ACC112 (cell line): ENCODE results near the gene ZBTB44.
"Not testable (repeated sequence)": the region's sequence is repeated elsewhere in the genome, so short reads cannot be mapped to it uniquely, and the experiment has no call there.

Experiments
- H2AFZ ChIP-seq: fragments of 200-600 bp; sonication (generic); one replicate; pipeline ENCODE4 v1.6.0; 2017; ENCODE audit warnings: antibody characterized with exemption, low read length; ENCODE audit not compliant: unreplicated experiment
- H3K27ac ChIP-seq: fragments of 200-600 bp; sonication (generic); 2 replicates; pipeline ENCODE4 v1.5.1; 2014; ENCODE audit warnings: low read depth, mild to moderate bottlenecking, antibody characterized with exemption, low read length, moderate library complexity
- H3K27me3 ChIP-seq: fragments of 200-600 bp; sonication (generic); 2 replicates; pipeline ENCODE4 v1.6.1; 2014; ENCODE audit warnings: mild to moderate bottlenecking, antibody characterized with exemption, low read length, moderate library complexity, mixed read lengths; ENCODE audit not compliant: insufficient read depth
- H3K36me3 ChIP-seq: fragments of 200-600 bp; sonication (generic); 2 replicates; pipeline ENCODE4 v1.6.1; 2016; ENCODE audit warnings: mild to moderate bottlenecking, antibody characterized with exemption, low read length, moderate library complexity, mixed read lengths; ENCODE audit not compliant: insufficient read depth
- H3K4me1 ChIP-seq: fragments of 200-600 bp; sonication (generic); one replicate; pipeline ENCODE4 v1.6.1; 2016; ENCODE audit warnings: low read length, mixed read lengths; ENCODE audit not compliant: insufficient read depth, unreplicated experiment, control insufficient read depth
- H3K4me3 ChIP-seq: fragments of 200-600 bp; sonication (generic); 2 replicates; pipeline ENCODE4 v1.5.1; 2014; ENCODE audit warnings: mild to moderate bottlenecking, low read depth, low read length
- H3K79me2 ChIP-seq: fragments of 200-600 bp; sonication (generic); one replicate; pipeline ENCODE4 v1.6.0; 2016; ENCODE audit warnings: low read length; ENCODE audit not compliant: control insufficient read depth, unreplicated experiment, insufficient read depth

Gene ZBTB44

DNA sequence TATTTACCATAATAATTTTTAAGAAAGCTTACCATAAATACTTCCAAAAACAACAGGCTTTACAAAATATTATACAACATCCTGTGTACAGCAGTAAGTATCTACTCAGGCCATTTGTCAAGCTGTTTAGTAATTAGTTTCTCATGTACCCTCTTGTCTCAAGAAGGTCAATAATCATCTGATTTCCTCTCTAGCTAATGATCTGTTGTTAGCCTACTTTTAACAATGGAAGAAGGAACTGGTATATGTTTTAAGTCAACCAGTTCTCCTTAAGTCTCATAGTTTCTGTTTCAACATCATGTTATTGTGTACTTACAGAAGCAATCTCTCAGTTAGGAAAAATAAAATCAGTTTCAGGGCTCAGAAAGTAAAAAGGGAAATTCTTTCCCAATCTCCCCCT is 81.2 kb downstream of the ZBTB44 start:
- H3K4me3 ChIP-seq, H3K27me3 ChIP-seq, H3K27ac ChIP-seq, H3K36me3 ChIP-seq, H2AFZ ChIP-seq, H3K79me2 ChIP-seq, H3K4me1 ChIP-seq: not testable (repeated sequence)

DNA sequence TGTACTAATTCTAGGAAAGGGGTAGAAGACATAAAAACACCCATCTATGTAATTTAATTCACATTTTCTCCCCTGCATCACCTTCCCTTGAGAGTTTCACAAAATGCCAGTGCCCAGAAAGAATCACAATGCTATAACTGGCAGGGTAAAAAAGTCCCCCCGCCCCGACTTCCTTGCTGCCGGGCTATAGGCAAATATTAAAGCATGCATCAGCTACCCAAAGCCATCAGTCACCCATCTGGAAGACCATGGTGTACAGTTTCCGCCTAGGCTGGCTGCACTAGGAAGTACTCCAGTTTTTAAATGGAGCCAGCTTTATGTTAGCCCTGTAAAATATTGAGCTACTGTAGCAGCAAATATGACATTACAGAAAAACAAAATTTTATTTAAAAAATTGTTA is 87.3 kb downstream of the ZBTB44 start:
- no peak overlapping the region for H3K4me3 ChIP-seq
- no peak overlapping the region for H3K27ac ChIP-seq
- H3K79me2 ChIP-seq, result no peaks in the 10 kb centered on the region
- H3K4me1 ChIP-seq, result no peaks in the 10 kb centered on the region
- no peaks in the 10 kb centered on the region for H3K27me3 ChIP-seq
- H3K36me3 ChIP-seq, result no peaks in the 10 kb centered on the region
- no peak overlapping the region for H2AFZ ChIP-seq

DNA sequence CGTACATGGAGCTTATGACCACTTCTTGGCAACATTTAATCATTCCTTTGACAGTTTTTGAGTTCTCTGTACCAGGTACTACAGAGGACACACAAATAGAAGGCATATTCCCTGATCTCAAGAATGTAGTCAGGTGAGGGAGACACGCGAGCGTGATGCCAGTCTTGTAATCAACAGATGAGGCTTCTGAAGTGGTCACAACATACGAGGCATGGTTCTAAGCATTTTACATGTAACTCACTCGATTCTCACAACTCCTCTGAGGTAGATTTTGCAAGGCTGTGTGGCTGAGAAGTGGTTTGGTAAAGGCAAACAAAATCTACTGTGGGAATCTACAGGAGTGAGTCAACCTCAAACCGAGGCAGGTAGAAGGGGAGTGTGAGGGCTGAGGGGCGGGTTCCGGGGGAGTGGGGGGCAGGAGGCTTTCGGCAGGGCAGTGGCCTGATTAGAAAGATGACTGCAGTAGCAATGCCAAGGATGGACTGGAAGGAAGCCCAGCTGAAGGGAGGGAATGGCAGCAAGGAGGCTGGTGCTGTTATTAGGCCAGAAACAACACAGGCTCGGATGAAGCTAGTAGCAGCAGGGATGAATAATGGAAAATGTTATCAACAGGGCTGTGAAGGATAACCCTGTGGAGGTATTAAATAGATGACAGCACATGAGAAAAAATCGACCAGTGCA is 91.3 kb downstream of the ZBTB44 start:
- no peaks in the 10 kb centered on the region for H3K4me1 ChIP-seq
- no peaks in the 10 kb centered on the region for H3K36me3 ChIP-seq
- no peaks in the 10 kb centered on the region for H3K79me2 ChIP-seq
- H3K27ac ChIP-seq, result no peak overlapping the region
- H2AFZ ChIP-seq, result no peak overlapping the region
- H3K27me3 ChIP-seq, result no peaks in the 10 kb centered on the region
- no peak overlapping the region for H3K4me3 ChIP-seq

DNA sequence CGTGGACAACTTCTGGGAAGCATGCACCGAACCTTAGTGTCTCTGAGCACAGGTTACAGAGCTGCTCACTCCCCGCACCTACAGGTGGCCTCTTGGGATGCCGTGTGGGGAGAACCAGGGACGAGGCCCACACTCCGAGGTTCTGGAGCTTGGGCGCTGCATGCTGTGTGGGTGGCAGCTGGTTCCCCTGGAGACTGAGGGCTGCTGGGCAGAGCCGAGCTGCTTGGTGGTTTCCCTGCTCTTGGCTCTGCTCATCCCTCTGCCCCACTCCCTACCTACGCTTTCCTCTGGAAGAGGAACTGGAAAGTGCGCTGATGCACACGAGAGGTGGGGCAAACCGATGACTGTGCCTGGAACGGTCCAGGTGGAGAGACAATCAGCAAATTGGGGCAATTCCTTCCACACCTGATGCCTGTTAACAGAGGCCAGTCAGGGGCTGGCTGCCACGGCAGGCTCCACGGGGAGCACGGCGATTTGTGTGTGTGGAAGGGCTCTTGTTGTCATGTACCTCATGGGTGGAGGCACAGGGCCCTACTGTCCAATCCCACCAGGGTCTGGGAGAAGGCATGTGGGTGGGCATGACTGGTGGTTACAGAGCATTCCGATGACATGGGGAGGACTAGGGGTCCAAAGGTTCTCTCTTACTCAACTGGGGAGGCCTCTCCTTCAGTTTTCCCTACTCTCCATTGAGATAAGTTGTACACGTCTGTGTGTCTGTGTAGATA is 94.2 kb downstream of the ZBTB44 start:
- Histone ChIP-seq H2AFZ (no peak overlapping the region), H3K27ac (no peak overlapping the region), H3K4me3 (no peak overlapping the region), H3K4me1 (no peaks in the 10 kb centered on the region), H3K79me2 (no peaks in the 10 kb centered on the region), H3K36me3 (no peaks in the 10 kb centered on the region), H3K27me3 (peaks cover 11% of the 10 kb centered on the region)

DNA sequence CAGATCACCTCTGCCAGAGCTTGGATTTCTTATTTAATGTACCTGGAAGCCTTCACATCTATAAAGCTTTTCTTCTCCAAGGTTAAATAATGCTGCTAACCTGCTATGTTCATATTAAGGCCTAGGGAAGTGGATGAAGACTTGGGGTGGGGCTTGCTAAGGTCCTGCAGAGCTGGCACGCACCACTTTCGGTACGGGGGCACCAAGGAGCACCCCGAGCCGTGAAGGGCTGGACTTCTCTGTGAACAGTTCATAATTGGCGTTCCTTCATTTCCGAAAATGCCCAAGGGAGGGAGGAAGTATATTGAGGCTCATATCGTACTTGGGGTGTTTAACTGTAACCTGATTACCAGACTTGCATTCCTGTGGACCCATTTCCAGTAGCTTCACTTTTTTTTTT is 95.6 kb downstream of the ZBTB44 start:
- Histone ChIP-seq H3K4me3 (no peak overlapping the region), H2AFZ (no peak overlapping the region), H3K4me1 (no peaks in the 10 kb centered on the region), H3K36me3 (no peaks in the 10 kb centered on the region), H3K79me2 (no peaks in the 10 kb centered on the region), H3K27ac (no peak overlapping the region), H3K27me3 (peaks cover 19% of the 10 kb centered on the region)

DNA sequence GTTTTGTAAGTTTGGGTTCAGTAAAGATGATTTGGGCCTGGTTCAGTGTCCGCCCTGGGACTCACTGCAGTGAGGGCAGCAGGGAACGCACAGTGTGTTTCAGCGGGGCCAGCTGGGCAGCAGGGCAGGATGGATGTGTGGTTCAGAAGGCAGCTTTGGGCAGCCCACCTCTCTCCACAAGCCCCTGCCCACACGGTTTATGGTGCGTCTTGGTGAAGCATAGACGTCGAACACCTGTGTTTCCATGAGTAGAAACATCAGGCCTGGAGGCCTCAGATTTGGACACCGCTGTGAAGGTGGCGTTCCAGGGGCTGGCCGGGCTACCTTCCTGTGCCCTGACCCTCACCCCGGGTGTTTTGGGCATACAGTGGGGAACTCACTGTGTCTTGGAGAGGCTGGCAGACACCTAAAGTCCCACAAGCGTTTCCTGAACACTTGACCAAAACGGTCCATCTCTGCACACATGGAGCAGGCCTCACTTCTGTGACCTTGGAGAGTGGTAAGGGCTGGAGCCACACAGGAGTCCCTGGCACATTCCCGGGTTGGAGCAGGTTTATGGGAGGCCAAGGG is 96.1 kb downstream of the ZBTB44 start:
- H3K27ac ChIP-seq, result no peak overlapping the region
- no peak overlapping the region for H2AFZ ChIP-seq
- no peaks in the 10 kb centered on the region for H3K79me2 ChIP-seq
- no peaks in the 10 kb centered on the region for H3K4me1 ChIP-seq
- no peaks in the 10 kb centered on the region for H3K36me3 ChIP-seq
- H3K4me3 ChIP-seq, result no peak overlapping the region
- H3K27me3 ChIP-seq, result peaks cover 19% of the 10 kb centered on the region

DNA sequence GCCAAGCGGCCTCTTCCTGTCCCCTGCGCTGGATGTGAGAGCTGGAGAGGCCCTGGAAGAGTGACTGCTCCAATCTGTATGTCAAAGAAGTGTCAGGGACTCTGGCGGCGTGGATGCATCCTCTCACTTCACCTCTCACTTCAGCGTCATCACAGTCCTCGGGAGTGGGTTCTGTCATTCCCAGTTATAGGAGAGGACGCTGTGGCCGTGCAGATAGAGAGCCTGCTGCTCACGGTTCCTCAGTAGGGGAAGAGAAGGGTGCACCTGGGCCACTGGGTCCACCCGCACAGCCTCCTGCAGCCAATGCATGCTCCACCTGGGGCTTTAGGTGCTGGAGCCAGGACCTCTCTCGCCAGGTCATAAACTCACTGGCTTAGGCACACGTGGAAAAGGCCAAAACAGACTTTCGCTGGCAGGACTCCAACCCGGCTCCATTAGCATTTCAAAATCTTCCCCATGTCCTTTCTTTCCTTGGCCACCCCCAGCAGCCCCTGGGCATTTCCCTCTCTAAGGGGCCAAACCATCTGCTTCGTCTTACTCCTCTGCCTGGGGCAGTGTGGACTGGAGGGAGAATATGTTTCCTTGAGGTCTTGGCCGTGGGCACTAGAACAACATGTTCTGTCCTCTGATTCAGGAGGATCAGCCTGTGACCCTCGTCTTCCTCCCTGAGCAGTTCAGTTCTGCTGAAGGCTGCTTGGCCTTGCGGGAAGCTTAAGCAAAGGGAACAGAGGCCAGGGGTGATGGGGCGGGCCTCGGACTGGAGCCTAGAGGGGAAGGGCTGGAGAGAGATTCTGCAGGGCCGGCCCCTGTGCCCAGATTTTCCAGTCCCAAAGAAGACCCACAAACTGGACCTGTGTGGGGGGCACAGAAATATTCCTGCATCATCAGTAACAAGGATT is 97.3 kb downstream of the ZBTB44 start:
- H3K79me2 ChIP-seq, result no peaks in the 10 kb centered on the region
- no peaks in the 10 kb centered on the region for H3K4me1 ChIP-seq
- H2AFZ ChIP-seq, result no peak overlapping the region
- no peaks in the 10 kb centered on the region for H3K36me3 ChIP-seq
- H3K27me3 ChIP-seq, result peaks cover 19% of the 10 kb centered on the region
- no peak overlapping the region for H3K4me3 ChIP-seq
- no peak overlapping the region for H3K27ac ChIP-seq

DNA sequence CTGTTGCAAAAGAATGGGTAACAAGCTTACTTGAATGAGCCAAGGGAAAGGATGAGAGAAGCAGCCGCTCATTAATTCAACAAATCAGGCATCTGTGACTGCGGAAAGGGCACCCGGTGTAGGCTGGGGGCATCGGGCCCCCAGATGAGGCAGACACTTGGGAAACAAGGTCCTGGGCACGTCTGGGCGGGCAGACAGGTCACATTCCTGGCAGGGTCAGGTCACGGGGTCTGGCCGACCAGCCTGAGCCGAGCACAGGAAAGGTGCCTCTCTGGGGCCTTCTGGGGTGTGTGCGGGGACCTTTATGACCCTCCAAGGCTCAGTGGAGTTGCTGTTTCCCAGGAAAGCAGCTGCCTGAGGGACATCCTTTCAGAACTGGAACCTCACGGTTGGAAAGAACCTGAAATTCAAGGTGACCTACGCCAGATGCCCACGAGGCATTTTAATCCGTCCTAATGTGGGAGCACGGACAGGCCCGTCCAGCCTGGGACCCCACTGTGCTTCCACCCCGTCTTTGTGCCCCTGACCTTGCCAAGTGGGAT is 98.1 kb downstream of the ZBTB44 start:
- H3K4me1 ChIP-seq, result no peaks in the 10 kb centered on the region
- no peaks in the 10 kb centered on the region for H3K79me2 ChIP-seq
- no peaks in the 10 kb centered on the region for H3K36me3 ChIP-seq
- no peak overlapping the region for H3K4me3 ChIP-seq
- peaks cover 20% of the 10 kb centered on the region for H3K27me3 ChIP-seq
- H3K27ac ChIP-seq, result no peak overlapping the region
- no peak overlapping the region for H2AFZ ChIP-seq

DNA sequence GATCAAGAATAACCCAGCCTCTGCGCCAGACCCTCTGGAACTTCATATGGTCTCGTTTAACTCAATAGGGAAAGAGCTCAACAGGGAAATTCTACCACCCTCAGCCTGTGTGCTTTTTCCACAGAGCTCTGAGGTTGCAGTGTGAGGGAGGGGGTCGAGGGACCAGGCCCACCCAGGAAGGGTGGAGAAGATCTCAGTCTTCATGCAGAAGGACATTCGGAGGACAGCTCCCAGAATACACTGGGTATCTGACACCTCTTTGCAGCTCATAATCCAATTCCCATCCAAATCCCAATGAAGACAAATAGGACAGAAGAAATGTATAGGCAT is 98.5 kb downstream of the ZBTB44 start:
- H3K36me3 ChIP-seq, result no peaks in the 10 kb centered on the region
- H3K27me3 ChIP-seq, result peaks cover 24% of the 10 kb centered on the region
- no peaks in the 10 kb centered on the region for H3K4me1 ChIP-seq
- no peaks in the 10 kb centered on the region for H3K79me2 ChIP-seq
- H3K27ac ChIP-seq, result no peak overlapping the region
- H2AFZ ChIP-seq, result no peak overlapping the region
- no peak overlapping the region for H3K4me3 ChIP-seq

DNA sequence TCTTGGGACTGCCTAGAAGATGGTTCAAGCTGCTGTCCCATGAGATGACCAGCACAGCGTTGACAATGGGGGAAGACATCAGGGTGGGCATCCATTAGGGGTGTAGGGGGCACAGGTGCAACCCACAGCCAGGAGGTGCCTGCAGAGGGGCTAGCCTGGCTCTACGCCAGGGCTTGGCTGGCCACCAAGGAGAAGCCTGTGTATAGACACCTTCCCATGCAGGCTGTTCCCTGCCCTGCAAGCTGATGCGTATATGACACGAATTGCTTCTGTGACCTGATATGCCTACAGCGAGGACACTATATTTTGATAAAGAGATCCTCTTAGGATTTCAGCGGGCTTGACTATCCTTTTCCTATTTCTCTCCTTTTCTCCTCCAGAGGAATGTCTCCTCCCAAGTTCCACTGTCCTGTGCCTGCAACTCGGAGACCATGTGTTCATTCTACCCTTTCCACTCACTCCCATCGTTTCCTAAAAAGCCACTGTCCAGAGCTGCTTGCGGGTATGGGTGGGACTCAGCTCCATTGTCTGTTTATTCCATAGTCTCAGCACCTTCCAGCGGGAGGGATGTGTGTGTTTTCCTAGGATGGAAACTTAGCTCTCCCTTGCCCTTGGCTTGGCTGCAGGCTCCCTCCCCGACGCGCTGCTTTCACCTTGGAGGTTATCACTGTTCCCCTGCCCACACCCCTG is 99.0 kb downstream of the ZBTB44 start:
- Histone ChIP-seq H3K79me2 (no peaks in the 10 kb centered on the region), H3K27me3 (peaks cover 24% of the 10 kb centered on the region), H3K27ac (no peak overlapping the region), H3K4me1 (no peaks in the 10 kb centered on the region), H3K36me3 (no peaks in the 10 kb centered on the region), H2AFZ (no peak overlapping the region), H3K4me3 (no peak overlapping the region)
